NCI-H128 (cell line): ENCODE measurements around the gene KRT79.

Experiments
- DNase-seq: peaks from one replicate; lab custom pipeline; 2025; ENCODE audit not compliant: unreplicated experiment; lab: John Stamatoyannopoulos, UW

Gene KRT79

GRCh38 chr12:52820521-52820920 lies 13.6 kb downstream of the KRT79 start:
- DNase-seq = no peak

- no peak for DNase-seq
These were observed 14.2 kb downstream of the KRT79 start for GRCh38 chr12:52819731-52820510.

DNA sequence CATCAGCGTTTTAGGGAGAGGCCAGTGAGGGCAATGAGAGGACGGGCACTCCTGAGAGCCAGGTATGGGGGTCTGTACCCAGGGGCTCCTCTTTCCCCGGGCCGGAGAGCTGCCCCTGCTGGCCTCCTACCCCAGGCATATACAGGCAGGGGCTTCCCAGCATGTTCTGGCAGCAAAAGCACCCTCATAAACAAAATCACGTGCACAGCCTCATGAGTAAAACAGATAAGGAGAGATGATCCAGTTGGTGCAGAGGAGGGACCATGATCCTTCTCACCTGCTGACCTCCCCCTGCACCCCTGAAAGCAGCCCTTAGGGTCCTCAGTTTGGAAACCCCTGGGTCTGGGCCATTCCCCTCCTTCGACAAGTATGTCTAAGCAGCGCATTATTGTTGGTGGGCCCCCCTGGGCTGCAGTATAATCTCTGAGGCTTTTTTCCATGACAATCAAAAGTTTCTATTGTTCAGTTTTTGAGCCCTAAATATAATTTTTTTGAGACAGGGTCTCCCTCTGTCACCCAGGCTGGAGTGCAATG lies 15.2 kb downstream of the KRT79 start:
- DNase-seq = no peak

DNA sequence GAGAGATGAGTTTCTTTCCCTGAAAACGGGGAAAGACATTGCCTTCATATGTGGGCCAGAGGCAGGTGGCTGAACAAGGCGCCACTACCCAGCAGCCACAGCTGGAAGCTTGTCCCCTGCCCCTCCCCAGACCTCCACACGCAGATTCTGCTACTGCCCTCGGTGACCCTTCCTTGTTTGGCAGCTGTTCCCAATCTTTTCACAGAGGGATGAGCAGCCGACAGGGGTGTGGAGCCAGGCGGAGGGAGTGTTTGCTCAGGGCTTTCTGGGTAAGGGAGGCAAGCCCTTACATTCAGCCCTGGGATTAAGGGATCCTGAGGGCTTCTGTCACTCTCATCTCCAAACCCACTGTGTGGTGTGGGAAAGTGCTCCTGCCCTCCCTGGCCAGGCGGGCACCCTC lies 15.7 kb downstream of the KRT79 start:
- DNase-seq = no peak

DNA sequence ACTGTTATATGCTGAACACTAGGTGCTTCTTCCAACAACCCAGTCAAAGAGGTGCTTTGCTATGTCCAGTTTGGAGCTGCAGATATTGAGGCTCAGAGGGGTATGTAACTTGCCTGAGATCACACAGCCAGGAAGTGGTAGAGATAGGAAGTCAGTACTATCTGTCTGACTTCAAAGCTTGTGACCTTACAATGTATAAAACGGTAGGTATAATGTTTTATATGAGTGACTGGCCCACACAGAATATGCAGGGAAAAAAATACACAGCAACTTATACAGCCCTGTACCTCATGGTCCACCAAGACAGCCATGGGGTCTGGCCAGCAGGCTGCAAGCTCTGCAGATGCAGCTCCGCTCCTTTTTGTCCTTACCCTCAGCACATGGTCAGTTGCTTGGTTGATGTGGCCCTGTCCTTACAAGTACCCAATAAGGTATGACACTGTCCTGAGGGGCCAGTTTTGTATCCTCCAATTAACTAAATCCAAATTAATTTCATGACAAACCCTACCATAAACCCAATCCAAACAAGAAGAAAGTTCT lies 16.3 kb downstream of the KRT79 start:
- DNase-seq = no peak

DNA sequence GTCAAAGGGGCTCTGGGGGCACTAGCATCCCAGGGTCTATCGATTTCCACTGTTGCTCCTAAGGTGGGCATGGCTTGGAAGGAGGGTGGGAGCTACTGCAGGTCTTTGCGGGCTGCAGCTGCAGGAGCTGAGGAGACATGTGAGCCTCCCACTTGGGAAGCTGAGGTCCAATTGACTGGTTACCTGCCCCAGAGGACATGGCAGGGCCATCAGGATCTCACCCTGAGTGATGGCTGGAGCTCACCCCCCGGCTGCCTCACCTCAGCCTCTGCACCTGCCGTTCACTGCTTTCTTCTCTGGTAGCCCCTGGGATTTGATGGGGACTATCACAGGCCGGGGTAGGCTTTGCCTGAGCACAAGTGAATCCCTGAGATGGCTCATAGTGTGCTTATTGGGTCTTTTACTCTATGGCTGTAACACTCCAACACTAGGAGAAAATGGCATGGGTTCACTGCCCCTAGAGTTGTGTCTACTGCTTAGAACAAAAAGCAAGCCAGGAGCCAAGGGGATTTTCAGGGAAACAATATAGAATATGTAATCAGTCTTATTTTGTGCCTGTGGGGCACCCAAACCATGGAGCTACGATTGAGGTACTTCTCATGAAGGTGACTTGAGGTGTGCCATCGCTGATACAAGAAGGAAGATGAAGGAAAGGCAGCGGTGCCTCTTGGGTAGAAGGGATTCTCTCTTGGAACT lies 17.0 kb downstream of the KRT79 start:
- no peak for DNase-seq

DNA sequence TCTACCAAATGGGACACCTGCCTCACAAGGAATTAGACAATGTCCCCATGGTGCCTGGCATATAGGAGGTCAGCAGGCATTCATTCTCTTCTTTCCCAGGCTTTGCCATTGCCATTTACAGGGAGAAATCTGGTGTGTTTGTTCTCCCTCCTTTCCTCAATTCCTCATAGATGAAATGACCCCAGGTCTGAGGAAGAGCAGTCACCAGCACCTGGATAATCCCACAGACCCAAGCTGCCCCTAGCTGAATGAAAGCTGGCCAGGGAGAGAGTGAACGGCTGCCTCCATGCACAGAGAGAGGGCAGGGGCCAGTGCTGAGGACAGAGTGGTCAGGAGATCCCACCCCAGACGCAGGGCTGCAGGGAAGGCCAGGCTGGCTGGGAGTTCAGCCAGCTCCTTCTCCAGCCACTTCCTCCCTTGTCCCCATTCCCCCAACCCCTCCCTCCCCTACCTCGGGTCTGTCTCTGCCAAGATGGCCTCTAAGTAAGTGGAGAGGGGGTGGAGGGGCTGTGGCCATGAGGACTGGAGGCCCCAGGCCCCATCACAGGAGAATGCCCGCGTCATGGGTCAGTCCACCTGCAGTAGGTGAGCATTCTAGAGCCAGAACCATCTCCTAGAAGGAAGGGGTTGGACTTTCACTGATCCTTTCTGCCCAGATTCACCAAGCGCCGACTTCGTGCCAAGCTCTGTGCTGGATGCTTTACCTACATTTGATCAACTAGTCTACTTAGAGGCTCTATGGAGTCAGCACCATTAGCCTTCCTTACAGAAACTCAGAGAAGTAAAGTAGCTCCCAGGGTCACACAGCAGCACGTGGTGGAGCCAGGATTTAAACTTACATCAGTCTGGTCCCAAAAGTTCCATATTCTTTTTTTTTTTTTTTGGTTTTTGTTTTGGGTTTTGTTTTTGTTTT lies 18.2 kb downstream of the KRT79 start:
- no peak for DNase-seq

- DNase-seq = no peak
These were observed 18.9 kb downstream of the KRT79 start for GRCh38 chr12:52815161-52815560.

- no peak for DNase-seq
These were observed 19.4 kb downstream of the KRT79 start for GRCh38 chr12:52814710-52815155.

DNA sequence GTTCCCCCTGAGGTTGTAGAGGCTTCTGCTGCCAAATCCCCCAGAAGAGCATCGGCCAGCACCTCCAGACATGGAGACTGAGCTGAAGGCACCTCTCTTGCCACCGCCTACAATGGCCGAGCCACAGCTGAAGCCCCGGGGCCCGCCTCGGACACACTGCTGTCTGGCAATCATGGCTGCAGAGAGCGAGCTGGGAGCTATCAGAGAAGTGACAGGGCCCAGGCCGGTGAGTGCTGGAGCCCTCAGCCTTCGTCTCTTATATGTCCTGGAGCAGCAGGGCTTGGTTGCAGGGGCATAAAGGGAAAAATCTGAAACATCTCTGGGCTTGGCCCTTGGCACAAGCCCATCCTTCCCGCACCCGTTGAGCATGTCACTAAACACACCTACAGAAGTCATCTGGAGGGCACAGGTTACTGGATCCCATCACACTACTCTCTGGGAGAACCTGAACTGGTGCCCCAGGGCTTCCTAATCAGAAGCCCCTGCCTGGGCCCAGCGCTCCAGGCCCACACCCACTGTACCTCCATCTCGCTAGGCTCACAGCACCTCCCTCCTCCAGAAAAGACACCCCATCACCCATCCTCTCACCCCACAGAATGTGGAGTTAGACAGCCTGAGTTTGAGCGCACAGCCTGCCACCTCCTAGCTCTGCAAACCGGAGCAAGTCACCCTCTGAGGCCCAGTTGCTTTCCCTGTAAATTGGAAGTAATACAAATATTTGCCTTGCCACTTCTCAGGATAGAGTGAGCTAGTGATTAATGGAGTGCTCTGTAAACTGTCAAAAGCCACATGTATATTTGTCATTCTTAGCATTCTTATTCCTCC lies 20.0 kb downstream of the KRT79 start, which contains the start of gene KRT4:
KRT4 (minus strand) TSS at position 232 of the 825 bp plus-strand sequence; CDS start at position 174, 58 bp downstream.
- no peak for DNase-seq

DNA sequence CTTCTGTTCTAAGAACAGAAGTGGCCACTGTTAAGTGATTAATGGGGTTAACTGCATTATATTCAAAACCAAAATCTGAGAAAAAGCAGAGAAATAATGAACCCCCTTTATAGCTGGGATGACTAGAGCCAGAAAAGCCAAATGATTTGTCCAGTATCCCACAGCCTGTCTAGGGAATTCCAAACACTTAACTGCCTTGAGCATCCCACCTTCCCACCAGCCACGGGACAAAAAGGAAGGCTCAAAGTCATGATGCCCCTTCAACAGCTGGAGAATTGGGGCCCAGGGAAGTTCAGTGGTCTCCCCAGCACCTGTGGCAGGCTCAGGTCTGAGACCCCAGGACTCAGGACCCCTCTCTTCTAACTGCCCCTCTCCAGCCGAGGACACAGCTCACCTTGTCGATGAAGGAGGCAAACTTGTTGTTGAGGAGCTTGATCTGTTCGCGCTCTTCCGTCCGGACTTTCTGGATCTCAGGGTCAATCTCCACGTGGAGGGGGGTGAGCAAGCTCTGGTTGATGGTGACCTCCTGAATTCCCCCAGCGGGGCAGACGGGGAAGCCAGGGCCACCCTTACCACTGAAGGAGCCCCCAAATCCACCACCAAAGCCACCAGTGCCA lies 20.8 kb downstream of the KRT79 start:
- DNase-seq = no peak

GRCh38 chr12:52812749-52813148 lies 21.4 kb downstream of the KRT79 start:
- DNase-seq = no peak

DNA sequence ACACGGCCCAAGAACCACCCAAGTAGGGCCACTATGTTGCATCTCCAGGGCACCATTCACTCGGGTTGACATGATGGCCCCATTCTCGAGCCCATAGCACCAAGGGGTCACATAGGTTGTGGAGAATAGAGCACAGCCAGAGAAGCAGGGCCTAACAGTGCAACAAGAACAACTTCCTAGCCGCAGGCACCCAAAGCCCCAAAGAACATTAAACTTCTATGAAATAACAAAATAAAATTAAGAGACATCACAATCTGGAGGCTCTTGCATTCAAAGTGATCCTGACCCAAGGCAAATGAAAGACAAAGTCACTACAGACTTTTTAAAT lies 22.1 kb downstream of the KRT79 start:
- DNase-seq = no peak

DNA sequence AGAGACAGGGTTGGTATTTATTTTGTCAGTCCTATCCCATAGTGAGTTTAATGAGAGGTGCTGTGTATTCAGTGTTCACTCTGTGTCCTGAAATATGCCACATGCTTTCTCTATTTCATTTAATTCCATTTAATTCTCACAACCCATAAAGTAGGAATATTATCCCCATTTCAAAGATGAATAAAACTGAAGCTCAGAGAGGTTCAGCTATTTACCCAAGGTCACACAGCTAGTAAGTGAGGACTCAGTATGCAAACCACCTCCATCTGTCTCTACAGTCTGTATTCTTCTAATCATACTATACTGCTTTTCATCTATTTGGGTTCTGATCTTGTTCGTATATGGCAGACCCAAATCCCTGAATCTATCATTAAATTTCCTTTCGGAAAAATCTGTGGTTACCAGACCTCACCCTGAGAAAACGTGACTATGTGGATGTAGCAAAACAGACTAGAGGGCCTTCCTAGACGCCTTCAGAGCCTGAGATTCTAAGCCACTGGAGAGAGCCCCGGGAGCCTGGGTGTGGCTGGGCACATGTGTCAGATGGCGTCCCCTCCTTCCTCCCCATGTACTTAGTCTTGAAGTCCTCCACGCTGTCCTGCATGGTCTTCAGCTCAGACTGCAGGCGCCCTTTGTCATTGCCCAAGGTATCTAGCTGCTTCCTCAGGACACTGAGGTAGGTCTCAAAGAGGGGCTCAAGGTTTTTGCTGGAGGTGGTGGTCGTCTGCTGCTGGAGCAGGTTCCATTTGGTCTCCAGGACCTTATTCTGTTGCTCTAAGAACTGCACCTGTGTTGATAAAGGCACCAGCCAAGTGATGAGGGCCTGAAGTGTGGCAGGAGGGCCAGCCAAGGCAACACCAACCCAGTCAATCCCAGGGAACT lies 22.7 kb downstream of the KRT79 start:
- DNase-seq = no peak

DNA sequence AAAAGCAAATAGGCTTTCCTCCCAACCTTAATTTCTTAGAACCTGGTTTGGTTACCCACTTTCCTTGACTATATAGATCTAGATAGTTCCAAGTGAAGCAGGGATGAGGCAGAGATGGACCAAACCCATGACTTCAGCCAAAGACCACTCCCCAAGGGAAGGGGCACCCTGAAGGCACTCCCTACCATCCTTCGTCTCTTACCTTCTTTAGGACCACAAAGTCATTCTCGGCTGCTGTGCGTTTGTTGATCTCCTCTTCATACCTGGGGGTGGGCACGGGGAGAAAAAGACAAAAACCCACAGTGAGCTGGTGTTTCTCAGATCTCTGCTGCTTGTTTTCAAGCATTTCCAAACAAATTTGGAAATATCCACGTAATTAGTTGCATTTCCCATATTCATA lies 23.6 kb downstream of the KRT79 start:
- DNase-seq = no peak

DNA sequence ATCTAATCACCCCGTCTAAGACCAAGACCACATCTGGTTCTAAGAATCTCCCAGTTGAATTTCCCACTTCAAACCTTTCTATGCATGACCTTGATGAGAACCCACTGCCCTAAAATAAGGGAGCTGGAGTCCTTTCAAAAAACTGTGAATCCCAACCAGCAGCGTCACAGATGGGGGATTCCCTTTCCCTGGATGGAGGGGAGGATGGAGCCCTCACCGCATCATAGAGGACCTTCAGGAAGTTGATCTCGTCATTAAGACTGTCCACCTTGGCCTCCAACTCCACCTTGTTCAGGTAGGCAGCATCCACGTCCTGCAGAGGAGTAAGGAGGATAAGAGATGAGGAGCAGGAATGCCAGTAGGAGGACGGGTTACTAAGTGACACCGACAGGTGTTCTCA lies 24.9 kb downstream of the KRT79 start:
- no peak for DNase-seq

- no peak for DNase-seq
These were observed 25.4 kb downstream of the KRT79 start for GRCh38 chr12:52808573-52809160.
